HepG2 (cell line): ENCODE results near the gene ASIC3. TPM values are rescaled to one million over a fixed set of nuclear protein-coding genes. Genes with fewer than 3 reads are reported as not detected.

Experiments
- AGO2 ChIP-seq: fragments of 200-400 bp; formaldehyde crosslinking; optimal IDR thresholded peaks from 2 replicates; pipeline ENCODE3; 2017; ENCODE audit warnings: mild to moderate bottlenecking, low read depth, low read length, moderate library complexity
- DMAP1 ChIP-seq: IDR thresholded peaks from 2 replicates; pipeline ENCODE4 v1.6.1; 2016
- ELF1 ChIP-seq: sonication (generic); formaldehyde crosslinking; IDR thresholded peaks from 2 replicates; pipeline ENCODE4 v1.4.0; 2020; ENCODE audit warnings: missing genetic modification reagents
- KDM3A ChIP-seq: IDR thresholded peaks from 2 replicates; pipeline ENCODE4 v1.6.1; 2018; ENCODE audit warnings: low read depth, missing compliant biosample characterization
- NONO ChIP-seq, 2 experiments: fragments of 450-650 bp in 1 of 2; sonication (generic) in 1 of 2; formaldehyde crosslinking in 1 of 2; IDR thresholded peaks in 1 of 2; conservative IDR thresholded peaks in 1 of 2; 2 replicates each; pipeline versions ENCODE4 v1.6.1 to v1.8.0; 2017 to 2022; ENCODE audit warnings: mild to moderate bottlenecking in 1 of 2, missing genetic modification reagents in 1 of 2, moderate library complexity in 1 of 2
- PHF20 ChIP-seq: sonication (generic); formaldehyde crosslinking; IDR thresholded peaks from 2 replicates; pipeline ENCODE4 v1.5.0; 2020; ENCODE audit warnings: mild to moderate bottlenecking, missing genetic modification reagents
- PHF8 ChIP-seq: sonication (generic); formaldehyde crosslinking; IDR thresholded peaks from 2 replicates; pipeline ENCODE4 v1.5.0; 2020; ENCODE audit warnings: missing genetic modification reagents
- REPIN1 ChIP-seq: sonication (generic); formaldehyde crosslinking; IDR thresholded peaks from 2 replicates; pipeline ENCODE4 v1.8.0; 2022; ENCODE audit warnings: missing genetic modification reagents, low read depth, mild to moderate bottlenecking, borderline replicate concordance
- SNAI1 ChIP-seq: sonication (generic); formaldehyde crosslinking; IDR thresholded peaks from 2 replicates; pipeline ENCODE4 v1.5.0; 2020; ENCODE audit warnings: mild to moderate bottlenecking, missing genetic modification reagents, borderline replicate concordance
- SOX13 ChIP-seq, 3 experiments: fragments of 450-650 bp in 1 of 3; sonication (generic) in 1 of 3; formaldehyde crosslinking in 1 of 3; IDR thresholded peaks in 2 of 3; conservative IDR thresholded peaks in 1 of 3; 2 replicates each; pipeline versions ENCODE4 v1.5.0 to v1.6.1; 2016 to 2020; ENCODE audit warnings: antibody characterized with exemption in 1 of 3, mild to moderate bottlenecking in 1 of 3, missing compliant biosample characterization in 1 of 3, missing genetic modification reagents in 1 of 3, moderate library complexity in 1 of 3
- YEATS2 ChIP-seq: sonication (generic); formaldehyde crosslinking; IDR thresholded peaks from 2 replicates; pipeline ENCODE4 v1.4.0; 2020; ENCODE audit warnings: missing genetic modification reagents, borderline replicate concordance
- ZBED4 ChIP-seq: sonication (generic); formaldehyde crosslinking; IDR thresholded peaks from 2 replicates; pipeline ENCODE4 v1.4.0; 2020; ENCODE audit warnings: missing genetic modification reagents, borderline replicate concordance
- ZBTB33 ChIP-seq: sonication (generic); formaldehyde crosslinking; IDR thresholded peaks from 2 replicates; pipeline ENCODE4 v1.4.0; 2020; ENCODE audit warnings: missing genetic modification reagents
- polyA plus RNA-seq, 8 experiments: library from polyadenylated mRNA; depleted of rRNA in 3 of 8; stranded (reverse) in 7 of 8; unstranded in 1 of 8; fragments of >200 nt; fragmentation: Illumina TruSeq in 4 of 8; extraction: Trizol in 4 of 8; gene quantifications; 2 replicates each; pipeline versions ENCODE4 v1.2.1 to v1.2.3, GENCODE V29; 2011 to 2016; ENCODE audit warnings: low read depth in 4 of 8, missing spikeins in 1 of 8, mixed read lengths in 1 of 8; ENCODE audit not compliant: insufficient read depth in 1 of 8
- total RNA-seq, 5 experiments: library from RNA; depleted of rRNA; stranded (reverse); fragments of >200 nt; fragmentation: Illumina TruSeq; extraction: Trizol; gene quantifications; 2 replicates each; pipeline ENCODE4 v1.2.3, GENCODE V29; 2016; ENCODE audit warnings: low read depth in 1 of 5
- TF ChIP-seq, protein P1 (sequence below): sonication (generic); formaldehyde crosslinking; IDR thresholded peaks from 2 replicates; pipeline ENCODE4 v1.9.0; 2022; ENCODE audit warnings: missing genetic modification reagents, mild to moderate bottlenecking, borderline replicate concordance
- TF ChIP-seq, protein P2 (sequence below): sonication (generic); formaldehyde crosslinking; IDR thresholded peaks from 2 replicates; pipeline ENCODE4 v1.8.0; 2022; ENCODE audit warnings: missing genetic modification reagents, mild to moderate bottlenecking, inconsistent platforms, borderline replicate concordance
- TF ChIP-seq, protein P3 (sequence below): sonication (generic); formaldehyde crosslinking; IDR thresholded peaks from 2 replicates; pipeline ENCODE4 v1.5.0; 2020; ENCODE audit warnings: mild to moderate bottlenecking, missing genetic modification reagents, moderate library complexity

Gene ASIC3
- total and polyA plus RNA-seq, 2 of the 13 experiments (the other 11 are each of a cell fraction or from before 2014, with no cell fraction given): 0.51 TPM; not detected in 1

- no peak for TF ChIP-seq NONO (IDR thresholded peaks at IDR 0.05)
- 0 out of 2 replicates have a peak, but pooled peaks have one; percentile 22 for TF ChIP-seq NONO (CRISPR knock-in tag; conservative IDR thresholded peaks at IDR 0.05)
- 0 out of 2 replicates have a peak, but pooled peaks have one; percentile 10 for TF ChIP-seq ZBTB33 (CRISPR knock-in tag)
- TF ChIP-seq, protein P1, sequence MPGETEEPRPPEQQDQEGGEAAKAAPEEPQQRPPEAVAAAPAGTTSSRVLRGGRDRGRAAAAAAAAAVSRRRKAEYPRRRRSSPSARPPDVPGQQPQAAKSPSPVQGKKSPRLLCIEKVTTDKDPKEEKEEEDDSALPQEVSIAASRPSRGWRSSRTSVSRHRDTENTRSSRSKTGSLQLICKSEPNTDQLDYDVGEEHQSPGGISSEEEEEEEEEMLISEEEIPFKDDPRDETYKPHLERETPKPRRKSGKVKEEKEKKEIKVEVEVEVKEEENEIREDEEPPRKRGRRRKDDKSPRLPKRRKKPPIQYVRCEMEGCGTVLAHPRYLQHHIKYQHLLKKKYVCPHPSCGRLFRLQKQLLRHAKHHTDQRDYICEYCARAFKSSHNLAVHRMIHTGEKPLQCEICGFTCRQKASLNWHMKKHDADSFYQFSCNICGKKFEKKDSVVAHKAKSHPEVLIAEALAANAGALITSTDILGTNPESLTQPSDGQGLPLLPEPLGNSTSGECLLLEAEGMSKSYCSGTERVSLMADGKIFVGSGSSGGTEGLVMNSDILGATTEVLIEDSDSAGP (CRISPR knock-in tag): peak; percentile 31; the same call in 1 of the 2 replicates
- TF ChIP-seq, protein P2, sequence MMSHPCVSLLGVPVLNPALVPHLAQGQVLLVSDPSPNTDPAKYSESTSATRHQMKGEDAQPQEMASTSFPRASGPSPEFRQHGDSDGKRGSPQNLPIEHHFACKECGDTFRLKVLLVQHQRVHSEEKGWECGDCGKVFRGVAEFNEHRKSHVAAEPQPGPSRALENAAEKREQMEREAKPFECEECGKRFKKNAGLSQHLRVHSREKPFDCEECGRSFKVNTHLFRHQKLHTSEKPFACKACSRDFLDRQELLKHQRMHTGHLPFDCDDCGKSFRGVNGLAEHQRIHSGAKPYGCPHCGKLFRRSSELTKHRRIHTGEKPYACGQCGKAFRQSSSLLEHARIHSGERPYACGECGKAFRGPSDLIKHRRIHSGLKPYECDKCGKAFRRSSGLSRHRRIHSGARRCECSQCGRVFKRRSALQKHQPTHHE (CRISPR knock-in tag): no peak
- TF ChIP-seq, protein P3, sequence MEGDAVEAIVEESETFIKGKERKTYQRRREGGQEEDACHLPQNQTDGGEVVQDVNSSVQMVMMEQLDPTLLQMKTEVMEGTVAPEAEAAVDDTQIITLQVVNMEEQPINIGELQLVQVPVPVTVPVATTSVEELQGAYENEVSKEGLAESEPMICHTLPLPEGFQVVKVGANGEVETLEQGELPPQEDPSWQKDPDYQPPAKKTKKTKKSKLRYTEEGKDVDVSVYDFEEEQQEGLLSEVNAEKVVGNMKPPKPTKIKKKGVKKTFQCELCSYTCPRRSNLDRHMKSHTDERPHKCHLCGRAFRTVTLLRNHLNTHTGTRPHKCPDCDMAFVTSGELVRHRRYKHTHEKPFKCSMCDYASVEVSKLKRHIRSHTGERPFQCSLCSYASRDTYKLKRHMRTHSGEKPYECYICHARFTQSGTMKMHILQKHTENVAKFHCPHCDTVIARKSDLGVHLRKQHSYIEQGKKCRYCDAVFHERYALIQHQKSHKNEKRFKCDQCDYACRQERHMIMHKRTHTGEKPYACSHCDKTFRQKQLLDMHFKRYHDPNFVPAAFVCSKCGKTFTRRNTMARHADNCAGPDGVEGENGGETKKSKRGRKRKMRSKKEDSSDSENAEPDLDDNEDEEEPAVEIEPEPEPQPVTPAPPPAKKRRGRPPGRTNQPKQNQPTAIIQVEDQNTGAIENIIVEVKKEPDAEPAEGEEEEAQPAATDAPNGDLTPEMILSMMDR (CRISPR knock-in tag): peak; percentile 50
- TF ChIP-seq REPIN1 (CRISPR knock-in tag): 0 out of 2 replicates have a peak, but pooled peaks have one; percentile 26
- peak; percentile 77 for TF ChIP-seq PHF8 (CRISPR knock-in tag)
- TF ChIP-seq ZBED4 (CRISPR knock-in tag): no peak; the same call in 1 of the 2 replicates
- no peak for TF ChIP-seq SOX13 (IDR thresholded peaks at IDR 0.05)
- TF ChIP-seq SOX13 (CRISPR knock-in tag; conservative IDR thresholded peaks at IDR 0.05 in 1 of 2, IDR thresholded peaks at IDR 0.05 in 1 of 2): no peak
- TF ChIP-seq PHF20: peak; percentile 19; the same call in 1 of the 2 replicates
- no peak for TF ChIP-seq KDM3A (CRISPR knock-in tag)
- TF ChIP-seq ELF1: peak; percentile 52
- peak; percentile 64 for TF ChIP-seq AGO2
- peak; percentile 58; the same call in 1 of the 2 replicates for TF ChIP-seq DMAP1 (CRISPR knock-in tag)
- no peak for TF ChIP-seq SNAI1 (CRISPR knock-in tag)
- TF ChIP-seq YEATS2 (CRISPR knock-in tag): no peak
These were observed 39.1 kb downstream of the ASIC3 start (continued) for GRCh38 chr7:151087245-151088018.
